CD8-positive, alpha-beta memory T cell (primary cell): ENCODE results near the gene SLCO3A1. TPM values are rescaled to one million over a fixed set of nuclear protein-coding genes. Genes with fewer than 3 reads are reported as not detected.

Source experiments
- CTCF ChIA-PET: fragments of 350-600 bp; sonication (Branson Sonifier 250); formaldehyde crosslinking; loops from one replicate; lab custom pipeline; 2021; ENCODE audit warnings: antibody characterized with exemption; lab: Charles Lee
- POLR2A ChIA-PET: fragments of 350-600 bp; sonication (Branson Sonifier 250); formaldehyde crosslinking; loops from one replicate; lab custom pipeline; 2021; ENCODE audit warnings: antibody characterized with exemption; lab: Charles Lee
- DNase-seq, 5 donors: peaks; one replicate each; pipeline versions ENCODE4 v3.0.0 to v3.0.0-alpha.2; 2020 to 2022; ENCODE audit warnings: mixed read lengths in 1 of 5
- H3K27ac ChIP-seq: one replicate; pipeline ENCODE4 v1.7.0; 2013; ENCODE audit warnings: low read depth, mild to moderate bottlenecking, low read length, moderate library complexity
- H3K27me3 ChIP-seq: 2 replicates; pipeline ENCODE4 v1.7.0; 2013; ENCODE audit warnings: low read length, mild to moderate bottlenecking; ENCODE audit not compliant: insufficient read depth, poor library complexity, severe bottlenecking
- H3K36me3 ChIP-seq: 2 replicates; pipeline ENCODE4 v1.7.0; 2013; ENCODE audit warnings: mild to moderate bottlenecking, low read length, moderate library complexity; ENCODE audit not compliant: insufficient read depth
- H3K4me1 ChIP-seq: 2 replicates; pipeline ENCODE4 v1.7.0; 2013; ENCODE audit warnings: mild to moderate bottlenecking, low read length, moderate library complexity; ENCODE audit not compliant: insufficient read depth
- H3K4me3 ChIP-seq: 2 replicates; pipeline ENCODE4 v1.7.0; 2013; ENCODE audit warnings: mild to moderate bottlenecking, low read length
- H3K9me3 ChIP-seq: 2 replicates; pipeline ENCODE4 v1.7.0; 2013; ENCODE audit warnings: mild to moderate bottlenecking, low read length
- H3K27ac Mint-ChIP-seq, 8 donors: one replicate each; pipeline ENCODE4 v1.8.0; 2020 to 2021; ENCODE audit warnings: mixed read lengths in 8 of 8, mild to moderate bottlenecking in 6 of 8, inconsistent platforms in 3 of 8, moderate library complexity in 3 of 8
- H3K27me3 Mint-ChIP-seq, 2 donors: one replicate each; pipeline ENCODE4 v1.8.0; 2020 to 2021; ENCODE audit warnings: mixed read lengths in 2 of 2, mild to moderate bottlenecking in 1 of 2, moderate library complexity in 1 of 2
- H3K36me3 Mint-ChIP-seq, 3 donors: one replicate each; pipeline ENCODE4 v1.8.0; 2020 to 2021; ENCODE audit warnings: mixed read lengths in 3 of 3, inconsistent platforms in 1 of 3, mild to moderate bottlenecking in 1 of 3
- H3K4me1 Mint-ChIP-seq, 3 donors: one replicate each; pipeline ENCODE4 v1.8.0; 2020 to 2021; ENCODE audit warnings: mixed read lengths in 3 of 3, inconsistent platforms in 1 of 3, mild to moderate bottlenecking in 1 of 3
- H3K4me3 Mint-ChIP-seq, 7 donors: one replicate each; pipeline ENCODE4 v1.8.0; 2020 to 2021; ENCODE audit warnings: mixed read lengths in 7 of 7, mild to moderate bottlenecking in 6 of 7, moderate library complexity in 4 of 7, inconsistent platforms in 2 of 7
- H3K9me3 Mint-ChIP-seq, 5 donors: one replicate each; pipeline ENCODE4 v1.8.0; 2020 to 2022; ENCODE audit warnings: mixed read lengths in 5 of 5, mild to moderate bottlenecking in 3 of 5, moderate library complexity in 2 of 5, inconsistent platforms in 1 of 5
- polyA plus RNA-seq: library from polyadenylated mRNA; unstranded; fragments of 300-500 nt; fragmentation: Illumina TruSeq; gene quantifications from one replicate; pipeline ENCODE4 v1.2.3, GENCODE V29; 2021
- total RNA-seq, 2 experiments: library from RNA; stranded (reverse); gene quantifications; one replicate each; pipeline ENCODE4 v1.2.3, GENCODE V29; 2021

Gene SLCO3A1
- total and polyA plus RNA-seq, 3 experiments from 2014 or later, result 10.0 to 47.9 (median 10.8) TPM

DNA sequence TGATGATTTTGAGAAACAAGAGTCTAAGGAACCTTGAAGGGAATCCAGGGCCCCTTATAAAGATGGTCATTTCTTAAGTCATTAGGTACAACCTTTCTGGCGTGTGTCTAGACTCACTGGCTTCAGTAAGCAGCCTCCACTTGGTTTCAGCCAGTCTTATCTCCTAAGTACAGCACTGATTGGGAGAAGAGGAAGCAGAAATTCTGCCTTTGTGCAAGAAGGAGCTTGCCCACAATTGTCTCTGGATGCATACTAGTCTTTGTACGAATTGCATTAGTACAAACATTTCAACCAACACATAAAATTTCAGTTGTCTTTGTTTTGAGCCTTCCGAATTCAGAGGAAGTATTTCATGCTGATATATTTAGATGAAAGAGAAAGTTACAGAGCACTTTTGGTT, 139.4 kb downstream of the SLCO3A1 start:
- H3K36me3 ChIP-seq, result no peaks in the 10 kb centered on the region
- Mint-ChIP-seq H3K9me3 (no peaks in the 10 kb centered on the region), H3K27ac (peak overlapping the region in 2 of 8 donors; percentile 52), H3K4me3 (peak overlapping the region in 1 of 7 donors; percentile 37), H3K4me1 (peaks cover 31 to 70% (median 47%) of the 10 kb centered on the region in 3 donors), H3K27me3 (no peaks in the 10 kb centered on the region), H3K36me3 (peaks cover 1 to 9% (median 4%) of the 10 kb centered on the region in 3 donors)
- ChIA-PET POLR2A (no interaction called here), CTCF (no interaction called here)
- no peaks in the 10 kb centered on the region for H3K9me3 ChIP-seq
- DNase-seq, result no peak
- H3K4me3 ChIP-seq, result no peak overlapping the region
- H3K27ac ChIP-seq, result no peak overlapping the region
- H3K27me3 ChIP-seq, result no peaks in the 10 kb centered on the region
- peaks cover 6% of the 10 kb centered on the region for H3K4me1 ChIP-seq

GRCh38 chr15:91995146-91995545, 141.6 kb downstream of the SLCO3A1 start:
- Histone ChIP-seq H3K4me3 (no peak overlapping the region), H3K4me1 (peaks cover 6% of the 10 kb centered on the region), H3K27ac (no peak overlapping the region), H3K9me3 (no peaks in the 10 kb centered on the region), H3K36me3 (no peaks in the 10 kb centered on the region), H3K27me3 (no peaks in the 10 kb centered on the region)
- Mint-ChIP-seq H3K4me1 (peaks cover 28 to 62% (median 47%) of the 10 kb centered on the region in 3 donors), H3K27me3 (no peaks in the 10 kb centered on the region), H3K9me3 (no peaks in the 10 kb centered on the region), H3K36me3 (peaks cover 1 to 9% (median 4%) of the 10 kb centered on the region in 3 donors), H3K27ac (no peak overlapping the region), H3K4me3 (no peak overlapping the region)
- CTCF ChIA-PET, result no interaction called here
- DNase-seq, result no peak
- POLR2A ChIA-PET, result no interaction called here

GRCh38 chr15:91997163-91997562, 143.7 kb downstream of the SLCO3A1 start:
- peaks cover 6% of the 10 kb centered on the region for H3K4me1 ChIP-seq
- ChIA-PET CTCF (no interaction called here), POLR2A (no interaction called here)
- no peaks in the 10 kb centered on the region for H3K9me3 Mint-ChIP-seq
- H3K4me3 ChIP-seq, result no peak overlapping the region
- H3K9me3 ChIP-seq, result no peaks in the 10 kb centered on the region
- H3K4me1 Mint-ChIP-seq, result peaks cover 28 to 59% (median 50%) of the 10 kb centered on the region in 3 donors
- no peak overlapping the region for H3K4me3 Mint-ChIP-seq
- H3K27ac Mint-ChIP-seq, result no peak overlapping the region
- H3K36me3 ChIP-seq, result no peaks in the 10 kb centered on the region
- no peaks in the 10 kb centered on the region for H3K27me3 Mint-ChIP-seq
- no peak for DNase-seq
- peaks cover 1 to 9% (median 4%) of the 10 kb centered on the region in 3 donors for H3K36me3 Mint-ChIP-seq
- H3K27ac ChIP-seq, result no peak overlapping the region
- no peaks in the 10 kb centered on the region for H3K27me3 ChIP-seq

DNA sequence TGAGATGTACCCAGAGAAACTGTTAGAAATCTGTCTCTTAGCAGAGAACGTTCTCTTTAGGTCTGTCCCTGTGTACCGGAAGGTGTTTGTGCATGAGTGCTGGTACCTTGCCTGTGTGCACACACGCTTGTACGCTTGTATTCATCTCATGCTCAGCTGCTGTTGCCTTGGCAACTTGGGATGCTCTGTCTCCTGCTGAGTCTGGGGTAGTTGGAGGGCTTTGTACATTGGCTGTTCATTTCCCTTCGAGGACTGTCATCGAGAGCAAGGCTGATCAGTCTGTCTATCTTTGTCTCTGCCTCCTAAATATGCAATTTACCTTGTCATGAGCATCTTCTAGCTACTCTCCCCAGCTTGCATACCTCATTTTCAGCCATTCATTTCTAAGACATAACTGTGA, 147.2 kb downstream of the SLCO3A1 start:
- ChIA-PET POLR2A (no interaction called here), CTCF (no interaction called here)
- no peak for DNase-seq
- Mint-ChIP-seq H3K4me3 (no peak overlapping the region), H3K27me3 (no peaks in the 10 kb centered on the region), H3K9me3 (no peaks in the 10 kb centered on the region), H3K4me1 (peaks cover 41 to 64% (median 57%) of the 10 kb centered on the region in 3 donors), H3K36me3 (peaks cover 0 to 4% (median 0%) of the 10 kb centered on the region in 3 donors), H3K27ac (no peak overlapping the region)
- no peaks in the 10 kb centered on the region for H3K36me3 ChIP-seq
- no peaks in the 10 kb centered on the region for H3K9me3 ChIP-seq
- no peaks in the 10 kb centered on the region for H3K4me1 ChIP-seq
- no peaks in the 10 kb centered on the region for H3K27me3 ChIP-seq
- H3K27ac ChIP-seq, result no peak overlapping the region
- no peak overlapping the region for H3K4me3 ChIP-seq

DNA sequence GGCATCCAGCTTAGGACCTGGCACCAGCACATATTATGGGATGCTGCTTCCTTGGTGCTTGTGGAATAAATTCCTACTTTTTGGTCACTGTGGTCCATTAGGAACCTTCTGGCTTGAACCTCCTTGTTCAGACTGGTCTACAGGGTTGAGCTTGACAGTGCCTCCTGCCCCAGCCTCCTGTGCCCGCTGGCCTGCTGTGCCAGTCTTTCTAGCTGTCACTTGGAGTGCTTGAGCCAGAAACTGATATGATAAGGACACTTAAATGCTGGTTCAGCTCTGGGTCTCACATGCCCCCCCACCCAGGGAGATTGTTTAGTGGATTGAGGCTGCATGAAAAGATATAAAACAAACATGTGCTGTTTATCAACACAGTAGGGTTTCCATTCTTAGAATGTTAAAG, 147.8 kb downstream of the SLCO3A1 start:
- H3K27me3 Mint-ChIP-seq, result no peaks in the 10 kb centered on the region
- ChIA-PET CTCF (no interaction called here), POLR2A (interaction anchor here (0.6 kb wide), 1 partner anchor 360 kb away, joined by 5 read pairs; no protein-coding TSS in a partner anchor)

GRCh38 chr15:92002666-92003065, 149.2 kb downstream of the SLCO3A1 start:
- no peaks in the 10 kb centered on the region for H3K36me3 ChIP-seq
- H3K4me3 ChIP-seq, result no peak overlapping the region
- H3K9me3 Mint-ChIP-seq, result no peaks in the 10 kb centered on the region
- CTCF ChIA-PET, result no interaction called here
- POLR2A ChIA-PET, result no interaction called here
- H3K27me3 ChIP-seq, result no peaks in the 10 kb centered on the region
- H3K36me3 Mint-ChIP-seq, result peaks cover 0 to under 1% (median 0%) of the 10 kb centered on the region in 3 donors
- H3K9me3 ChIP-seq, result no peaks in the 10 kb centered on the region
- no peaks in the 10 kb centered on the region for H3K27me3 Mint-ChIP-seq
- no peaks in the 10 kb centered on the region for H3K4me1 ChIP-seq
- DNase-seq, result no peak
- H3K27ac ChIP-seq, result no peak overlapping the region
- H3K4me3 Mint-ChIP-seq, result no peak overlapping the region
- no peak overlapping the region for H3K27ac Mint-ChIP-seq
- H3K4me1 Mint-ChIP-seq, result peaks cover 56 to 75% (median 74%) of the 10 kb centered on the region in 3 donors

More for the DNA sequence above, 147.8 kb downstream of the SLCO3A1 start:
- Histone ChIP-seq H3K27me3 (no peaks in the 10 kb centered on the region), H3K36me3 (no peaks in the 10 kb centered on the region), H3K27ac (no peak overlapping the region), H3K4me3 (no peak overlapping the region), H3K4me1 (no peaks in the 10 kb centered on the region), H3K9me3 (no peaks in the 10 kb centered on the region)
- Mint-ChIP-seq H3K4me1 (peaks cover 45 to 67% (median 62%) of the 10 kb centered on the region in 3 donors), H3K27ac (peak overlapping the region in 1 of 8 donors; percentile 14), H3K36me3 (peaks cover 0 to 4% (median 0%) of the 10 kb centered on the region in 3 donors), H3K4me3 (no peak overlapping the region), H3K9me3 (no peaks in the 10 kb centered on the region)
- DNase-seq, result no peak

GRCh38 chr15:92003515-92004067, 150.1 kb downstream of the SLCO3A1 start:
- no peak overlapping the region for H3K4me3 Mint-ChIP-seq
- no peaks in the 10 kb centered on the region for H3K27me3 ChIP-seq
- H3K27me3 Mint-ChIP-seq, result no peaks in the 10 kb centered on the region
- ChIA-PET POLR2A (no interaction called here), CTCF (interaction anchor here (0.9 kb wide), 1 partner anchor 150 kb away, joined by 3 read pairs; the partner anchor contains the start of gene SLCO3A1)
- no peaks in the 10 kb centered on the region for H3K9me3 Mint-ChIP-seq
- H3K4me1 Mint-ChIP-seq, result peaks cover 63 to 84% (median 82%) of the 10 kb centered on the region in 3 donors
- no peak overlapping the region for H3K27ac ChIP-seq
- H3K36me3 ChIP-seq, result no peaks in the 10 kb centered on the region
- no peak overlapping the region for H3K4me3 ChIP-seq
- H3K27ac Mint-ChIP-seq, result no peak overlapping the region
- H3K4me1 ChIP-seq, result peaks cover under 1% of the 10 kb centered on the region
- DNase-seq, result no peak
- no peaks in the 10 kb centered on the region for H3K9me3 ChIP-seq
- H3K36me3 Mint-ChIP-seq, result no peaks in the 10 kb centered on the region

- peaks cover 7% of the 10 kb centered on the region for H3K4me1 ChIP-seq
- CTCF ChIA-PET, result no interaction called here
- DNase-seq, result no peak
Measured at GRCh38 chr15:92005154-92005553, 151.6 kb downstream of the SLCO3A1 start.

More at GRCh38 chr15:92005154-92005553, 151.6 kb downstream of the SLCO3A1 start:
- Histone ChIP-seq H3K27ac (no peak overlapping the region), H3K9me3 (no peaks in the 10 kb centered on the region), H3K36me3 (no peaks in the 10 kb centered on the region), H3K27me3 (no peaks in the 10 kb centered on the region), H3K4me3 (no peak overlapping the region)
- Mint-ChIP-seq H3K27ac (peak overlapping the region in 6 of 8 donors; percentile 20 to 51 (median 38)), H3K9me3 (no peaks in the 10 kb centered on the region), H3K4me3 (peak overlapping the region in 2 of 7 donors; percentile 8 to 64), H3K36me3 (peaks cover 0 to 2% (median 0%) of the 10 kb centered on the region in 3 donors), H3K27me3 (no peaks in the 10 kb centered on the region), H3K4me1 (peaks cover 71 to 91% (median 87%) of the 10 kb centered on the region in 3 donors)
- POLR2A ChIA-PET, result no interaction called here
